ENCODE measurements around the gene SYT9.

The SYT9 gene, protein sequence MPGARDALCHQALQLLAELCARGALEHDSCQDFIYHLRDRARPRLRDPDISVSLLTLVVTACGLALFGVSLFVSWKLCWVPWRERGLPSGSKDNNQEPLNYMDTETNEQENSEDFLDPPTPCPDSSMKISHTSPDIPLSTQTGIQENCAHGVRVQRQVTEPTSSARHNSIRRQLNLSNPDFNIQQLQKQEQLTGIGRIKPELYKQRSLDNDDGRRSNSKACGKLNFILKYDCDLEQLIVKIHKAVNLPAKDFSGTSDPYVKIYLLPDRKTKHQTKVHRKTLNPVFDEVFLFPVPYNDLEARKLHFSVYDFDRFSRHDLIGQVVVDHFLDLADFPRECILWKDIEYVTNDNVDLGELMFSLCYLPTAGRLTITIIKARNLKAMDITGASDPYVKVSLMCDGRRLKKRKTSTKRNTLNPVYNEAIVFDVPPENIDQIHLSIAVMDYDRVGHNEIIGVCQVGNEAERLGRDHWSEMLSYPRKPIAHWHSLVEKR

DNA sequence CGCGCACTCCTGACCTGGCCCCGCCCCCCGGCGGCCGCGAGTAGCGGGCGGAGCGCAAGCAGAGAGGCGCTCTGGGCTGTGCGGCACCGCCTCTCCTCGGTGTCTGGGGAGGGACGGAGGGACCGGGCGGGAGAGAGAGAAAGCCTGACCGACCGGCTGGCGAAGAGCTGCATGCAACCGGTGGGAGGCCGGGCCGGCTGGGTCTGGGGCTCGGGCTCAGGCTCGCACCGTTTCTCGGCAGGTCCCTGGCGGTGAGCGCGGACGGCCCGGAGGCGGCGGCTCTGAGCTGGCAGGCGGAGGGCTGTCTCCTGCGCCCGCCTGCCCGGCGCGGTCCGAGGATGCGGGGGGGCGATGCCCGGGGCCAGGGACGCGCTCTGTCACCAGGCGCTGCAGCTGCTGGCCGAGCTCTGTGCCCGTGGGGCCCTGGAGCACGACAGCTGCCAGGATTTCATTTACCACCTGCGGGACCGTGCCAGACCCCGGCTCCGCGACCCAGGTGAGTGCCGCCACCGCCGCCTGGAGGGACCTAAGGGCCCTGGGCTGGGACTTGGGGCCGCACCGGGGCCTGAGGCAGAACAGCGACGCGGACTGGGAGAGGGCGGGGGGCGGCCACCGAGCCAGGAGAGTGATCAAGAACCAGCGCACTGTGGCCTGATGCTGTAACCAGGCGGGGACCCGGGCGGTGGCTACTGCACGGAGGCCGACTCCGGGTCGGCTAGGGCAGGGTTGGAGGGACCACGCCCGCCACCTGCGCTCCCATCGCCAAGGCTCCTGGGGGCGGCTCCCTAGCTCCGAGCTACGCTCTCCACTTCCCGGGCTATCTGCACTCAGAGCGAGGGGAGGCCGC, at the start of gene SYT9:
TSS of gene SYT9 (plus strand) at position 69 of the 847 bp plus-strand sequence. CDS start at position 352, 283 bp downstream.
- peak; percentile 82 for DNase-seq (ENCODE audit: low read depth, low spot score)

DNA sequence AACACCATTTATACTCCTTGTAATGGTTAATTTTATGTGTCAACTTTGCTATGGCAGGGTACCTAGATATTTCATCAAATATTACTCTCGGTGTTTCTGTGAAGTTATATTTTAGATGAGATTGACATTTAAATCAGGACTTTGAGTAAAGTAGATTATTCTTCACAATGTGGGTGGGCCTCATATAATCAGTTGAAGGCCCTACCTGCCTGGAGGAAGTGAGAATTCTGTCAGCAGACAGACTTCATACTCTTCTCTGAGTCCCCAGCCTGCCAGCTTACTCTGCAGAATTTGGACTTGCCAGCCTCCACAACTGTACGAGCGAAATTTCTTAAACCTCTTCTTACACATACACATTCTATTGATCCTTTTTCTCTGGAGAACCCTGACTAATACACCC, 49.3 kb upstream of the SYT9 start:
- no peak for DNase-seq (ENCODE audit: low read depth, low spot score)

DNA sequence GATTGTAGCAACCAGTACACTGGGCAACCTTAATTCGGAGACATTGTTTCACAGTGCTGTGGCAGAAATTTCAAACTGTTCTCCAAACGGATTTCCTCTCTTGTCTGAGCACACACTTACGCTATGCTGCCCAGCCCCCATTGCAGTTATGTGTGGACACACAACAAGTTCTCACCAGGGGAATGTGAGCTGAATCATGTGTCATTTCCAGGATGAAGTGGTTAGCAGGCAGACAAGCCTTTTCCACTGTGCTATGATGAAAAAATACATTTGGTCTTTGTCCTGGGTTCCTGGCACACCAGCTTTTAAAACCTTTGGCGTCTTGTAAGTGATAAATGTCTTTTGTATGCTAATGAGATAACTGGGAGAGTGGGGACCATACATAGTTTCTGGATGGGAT, 46.9 kb upstream of the SYT9 start:
- no peak for DNase-seq (ENCODE audit: low read depth, low spot score)

DNA sequence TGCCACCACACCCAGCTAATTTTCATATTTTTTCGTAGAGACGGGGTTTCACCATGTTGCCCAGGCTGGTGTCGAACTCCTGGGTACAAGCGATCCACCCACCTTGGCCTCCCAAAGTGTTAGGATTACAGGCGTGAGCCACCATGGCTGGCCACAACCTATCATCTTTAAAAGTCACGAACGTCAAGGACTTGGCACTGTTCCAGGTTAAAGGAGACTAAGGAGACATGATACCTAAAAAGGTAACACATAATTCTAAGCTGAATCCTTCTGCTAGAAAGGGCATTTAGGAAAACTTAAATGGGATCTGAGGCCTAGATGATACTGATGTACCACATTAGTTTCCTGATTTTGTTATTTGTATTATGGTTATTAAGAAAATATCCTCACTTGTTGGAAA, 43.3 kb upstream of the SYT9 start:
- DNase-seq (ENCODE audit: low read depth, low spot score) = no peak

DNA sequence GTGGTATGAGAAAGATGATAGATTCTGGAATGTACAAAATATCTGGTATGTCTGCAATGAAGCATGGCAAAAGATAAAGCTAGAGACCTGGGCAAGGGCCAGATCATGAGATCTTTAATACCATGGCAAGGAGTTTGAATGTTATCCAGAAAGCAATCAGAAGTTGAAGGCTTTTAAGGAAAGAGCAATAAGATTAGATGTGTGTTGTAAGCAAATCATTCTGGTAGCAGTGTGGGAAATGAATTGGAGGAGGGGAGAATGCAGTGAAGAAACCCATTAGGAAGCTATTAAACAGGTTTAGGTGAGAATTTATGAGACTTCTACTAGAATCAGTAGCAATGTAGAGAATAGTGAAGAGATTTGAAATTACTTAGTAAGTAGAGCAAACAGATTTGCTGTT, 32.2 kb upstream of the SYT9 start:
- no peak for DNase-seq (ENCODE audit: low read depth, low spot score)

DNA sequence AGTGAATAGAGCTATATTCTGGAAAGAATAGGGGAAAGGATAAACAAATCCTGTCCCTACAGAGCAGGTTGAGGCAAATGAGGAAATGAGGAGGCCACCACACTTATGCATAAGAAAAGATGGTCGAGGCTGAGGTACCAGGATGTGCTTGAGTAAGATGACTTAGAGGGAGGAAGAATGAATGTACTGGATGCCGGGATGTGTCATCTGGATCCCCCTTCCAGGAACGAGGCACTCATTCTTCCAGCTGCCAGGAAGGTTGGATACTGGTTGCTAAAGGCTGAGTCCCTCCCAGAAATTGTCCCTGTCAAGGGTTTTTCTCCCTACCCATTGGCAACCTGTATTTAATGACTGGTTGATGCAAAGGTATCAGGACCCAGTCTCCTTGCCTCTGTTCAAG, 31.1 kb upstream of the SYT9 start:
- DNase-seq (ENCODE audit: low read depth, low spot score) = no peak

DNA sequence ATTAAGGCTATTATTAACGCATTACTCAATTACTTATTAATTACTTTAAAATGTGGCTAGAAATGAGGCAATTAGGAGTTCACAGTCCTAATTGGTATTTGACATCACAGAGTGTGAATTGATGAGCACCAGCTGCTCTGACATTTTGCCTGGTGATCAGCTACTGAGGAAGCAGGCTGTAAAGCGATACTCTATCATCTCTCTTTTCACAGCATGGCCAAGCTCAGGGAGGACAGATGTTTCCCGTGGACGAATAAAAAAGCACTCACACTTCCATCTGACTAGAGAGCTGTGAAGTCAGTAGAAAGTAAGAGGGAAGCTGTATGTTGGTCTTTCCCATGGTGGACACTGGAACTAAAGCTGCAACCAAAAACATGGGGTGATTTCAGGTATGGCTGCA, 29.1 kb upstream of the SYT9 start:
- no peak for DNase-seq (ENCODE audit: low read depth, low spot score)

DNA sequence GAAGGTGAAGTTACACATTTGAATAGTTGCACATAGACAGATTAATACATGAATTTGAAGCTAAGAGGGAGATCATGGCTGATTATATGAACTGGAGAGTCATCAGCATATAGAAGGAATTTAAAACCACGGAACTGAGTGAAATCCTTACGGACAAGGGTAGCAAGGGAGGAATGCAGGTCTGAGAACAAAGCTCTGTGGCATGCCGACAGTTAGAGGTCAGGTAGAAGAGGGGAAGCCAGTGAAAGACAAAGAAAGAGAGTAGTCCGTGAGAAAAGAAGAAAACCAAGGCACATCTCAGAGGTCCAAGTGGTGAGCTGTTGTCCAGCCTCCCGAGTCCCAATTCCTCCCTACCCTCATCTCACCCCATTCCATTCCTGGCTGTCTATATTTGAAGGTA, 11.8 kb upstream of the SYT9 start:
- DNase-seq (ENCODE audit: low read depth, low spot score) = no peak

DNA sequence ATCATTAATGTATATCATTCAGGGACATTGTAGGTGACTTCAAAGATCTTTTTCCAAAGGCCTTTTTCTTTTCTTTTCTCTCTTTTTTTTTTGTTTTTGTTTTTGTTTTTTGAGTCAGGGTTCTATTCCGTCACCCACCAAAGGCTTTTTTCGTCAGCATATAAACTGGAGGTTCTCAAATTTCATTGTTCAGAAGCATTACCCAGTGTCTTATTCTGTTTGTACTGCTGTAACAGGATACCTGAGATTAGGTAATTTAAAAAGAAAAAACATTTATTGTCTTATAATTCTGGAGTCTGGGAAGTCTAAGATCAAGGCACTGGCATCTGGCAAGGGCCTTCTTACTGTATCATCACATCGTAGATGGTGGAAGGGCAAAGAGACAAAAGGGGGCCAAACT, 6.4 kb upstream of the SYT9 start:
- DNase-seq (ENCODE audit: low read depth, low spot score) = no peak

DNA sequence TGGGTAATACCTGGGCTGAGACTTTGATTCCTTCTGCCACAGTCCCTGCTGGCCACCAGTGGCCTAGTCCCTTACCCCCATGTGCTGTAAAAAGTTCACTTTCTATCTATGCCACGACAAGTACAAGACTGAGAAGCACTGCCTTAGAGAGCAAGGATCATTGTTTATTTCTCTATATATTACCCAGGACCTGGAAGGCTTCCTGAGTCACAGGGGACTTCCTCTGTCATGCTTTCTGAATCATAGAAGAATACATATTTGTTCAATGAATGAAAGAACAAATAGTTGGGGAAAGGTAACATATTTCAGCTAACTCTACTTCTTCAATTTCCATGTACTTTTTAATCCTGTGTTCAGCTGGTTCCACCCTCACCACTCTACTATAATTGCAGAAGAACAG, 5.5 kb upstream of the SYT9 start:
- DNase-seq (ENCODE audit: low read depth, low spot score) = no peak

DNA sequence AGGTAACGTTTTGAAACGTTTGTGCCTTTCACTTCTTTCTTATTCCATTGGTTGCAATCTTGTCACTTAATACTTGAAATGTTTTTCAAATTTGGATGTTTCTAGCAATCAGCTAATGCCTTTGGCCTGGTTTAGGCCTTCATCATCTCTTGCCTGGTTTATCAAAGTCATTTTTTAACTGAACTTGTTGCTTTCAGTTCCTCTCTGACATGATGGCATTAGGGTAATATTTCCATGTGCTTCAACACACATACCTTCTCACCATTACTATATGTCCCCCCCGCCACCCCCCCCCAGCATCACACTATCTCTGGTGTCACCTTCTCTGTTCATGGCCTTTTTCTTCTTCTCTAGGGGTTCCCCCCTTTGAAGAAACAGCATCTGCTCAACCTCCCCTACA, 1.5 kb upstream of the SYT9 start:
- no peak for DNase-seq (ENCODE audit: low read depth, low spot score)

DNA sequence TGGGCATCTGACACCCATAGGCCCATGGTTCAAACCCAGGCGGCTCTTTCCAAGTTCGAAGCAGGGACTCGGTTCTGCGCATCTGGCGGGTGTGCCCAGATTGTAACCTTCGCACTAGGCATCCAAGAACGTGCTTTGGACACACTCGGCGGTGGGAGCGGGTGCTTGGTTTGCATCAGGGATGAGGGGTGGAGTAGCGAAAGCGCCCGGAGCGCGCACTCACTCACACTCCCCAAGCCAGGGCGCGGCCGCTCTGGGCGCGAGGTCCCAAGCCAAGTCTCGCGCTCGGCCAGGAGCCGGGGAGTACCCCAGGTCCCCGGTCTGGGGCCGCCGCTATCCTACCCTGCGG, 243 bp upstream of the SYT9 start:
- DNase-seq (ENCODE audit: low read depth, low spot score) = no peak

DNA sequence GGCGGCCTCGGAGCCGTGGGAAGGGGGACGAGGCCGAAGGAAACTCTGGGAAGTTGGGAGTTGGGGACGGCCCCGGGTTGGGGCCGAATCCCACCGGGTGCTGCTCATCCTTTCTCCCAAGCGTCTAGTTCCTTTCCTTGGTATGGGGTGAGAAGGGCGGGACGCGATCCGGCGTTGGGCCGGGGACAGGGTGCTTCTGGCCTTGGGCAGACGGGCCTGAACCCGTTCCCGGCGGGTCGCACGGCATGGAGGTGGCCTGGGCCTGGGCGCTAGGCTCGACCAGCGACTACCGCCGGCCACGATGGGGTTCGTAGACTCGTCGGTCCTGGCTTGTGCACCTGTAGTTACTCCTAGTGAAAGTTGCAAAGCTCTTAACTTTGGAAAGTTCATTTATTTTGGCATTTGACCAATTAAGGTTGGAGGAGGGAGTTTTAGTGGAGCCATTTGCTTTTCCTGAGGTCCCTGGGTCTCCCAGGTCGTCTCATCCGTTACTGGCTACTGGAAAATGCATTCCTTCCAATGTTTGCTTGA, 1.0 kb downstream of the SYT9 start:
- no peak for DNase-seq (ENCODE audit: low read depth, low spot score)

DNA sequence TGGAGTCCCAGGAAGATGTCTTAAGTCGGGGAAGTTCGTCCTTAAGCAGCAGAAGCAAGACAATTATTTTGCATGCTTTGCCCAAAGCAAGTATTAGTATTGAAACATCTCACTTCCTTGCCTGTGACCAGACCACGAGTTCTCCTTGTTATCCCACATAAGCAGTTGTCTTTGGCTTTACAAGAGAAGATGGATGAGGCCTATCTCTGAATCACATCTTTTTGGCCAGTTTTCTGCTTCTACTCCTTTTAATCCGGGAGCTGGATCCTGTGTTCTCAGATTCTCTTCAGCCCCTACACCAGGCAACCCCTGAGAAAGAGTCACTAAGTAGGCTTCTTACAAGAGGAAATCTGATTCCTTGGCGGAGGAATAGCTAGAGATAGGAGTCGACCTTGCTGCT, 2.1 kb downstream of the SYT9 start:
- DNase-seq (ENCODE audit: low read depth, low spot score) = no peak

DNA sequence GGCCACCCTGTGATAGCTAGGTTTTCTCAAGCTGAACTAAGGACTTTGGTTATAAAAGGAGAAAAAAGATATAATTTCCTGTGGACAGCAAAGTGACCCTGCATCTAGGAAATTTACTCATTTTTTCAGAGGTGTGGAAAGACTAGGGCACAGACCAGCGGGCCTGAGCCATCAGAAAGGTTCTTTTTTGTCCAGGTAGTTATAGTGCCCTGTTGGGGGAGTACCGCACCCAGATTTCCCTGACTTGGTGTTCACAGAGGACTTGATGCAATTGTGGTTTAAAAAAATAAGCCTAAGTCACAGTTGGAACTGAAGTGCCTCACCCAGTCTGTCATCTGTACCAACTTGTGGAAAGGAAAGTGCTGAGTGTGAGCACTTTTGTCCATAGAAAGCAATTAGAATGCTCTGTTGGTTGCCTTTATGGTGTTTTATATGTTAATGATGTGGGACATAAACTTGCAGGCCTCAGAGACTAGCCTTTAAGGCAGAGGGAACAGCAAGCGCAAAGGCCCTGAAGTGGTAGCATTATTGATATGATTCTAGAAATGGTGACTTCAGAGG, 3.1 kb downstream of the SYT9 start:
- no peak for DNase-seq (ENCODE audit: low read depth, low spot score)

DNA sequence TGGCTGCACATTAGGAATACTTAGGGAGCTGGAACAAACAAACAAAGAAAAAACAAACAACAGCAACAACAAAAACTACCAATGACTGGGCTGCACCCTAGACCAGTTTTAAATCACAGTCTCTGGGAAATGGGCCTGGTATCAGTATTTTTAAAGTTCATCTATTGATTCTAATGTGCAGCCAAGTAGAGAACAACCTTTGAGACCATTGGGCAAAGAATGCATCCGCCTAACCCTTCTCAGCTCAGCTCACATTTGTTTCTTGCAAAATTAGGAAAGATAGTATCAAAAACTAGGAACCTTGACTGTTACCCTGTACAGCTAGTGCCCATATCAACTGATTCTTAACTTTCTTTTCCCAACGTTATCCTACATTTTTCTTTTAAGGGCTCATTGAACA, 5.2 kb downstream of the SYT9 start:
- DNase-seq (ENCODE audit: low read depth, low spot score) = no peak

DNA sequence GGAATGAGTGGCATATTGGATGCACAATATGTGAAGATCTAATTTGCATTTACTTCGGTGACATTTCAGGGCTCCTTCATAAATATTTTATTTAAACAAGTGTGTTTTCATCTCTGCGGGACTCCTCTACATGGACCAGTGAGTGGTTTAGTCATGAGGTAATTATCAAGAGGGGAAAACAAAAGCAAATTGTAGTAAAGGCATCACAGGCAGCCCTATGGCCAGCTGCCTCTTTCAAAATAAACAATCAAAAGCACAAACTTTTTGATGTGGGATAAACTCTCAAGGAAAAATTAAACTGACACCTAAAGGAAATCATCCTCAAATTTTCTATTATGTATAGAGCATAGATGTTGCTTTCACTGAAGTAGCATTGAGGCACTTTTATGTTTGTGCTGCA, 6.0 kb downstream of the SYT9 start:
- no peak for DNase-seq (ENCODE audit: low read depth, low spot score)

DNA sequence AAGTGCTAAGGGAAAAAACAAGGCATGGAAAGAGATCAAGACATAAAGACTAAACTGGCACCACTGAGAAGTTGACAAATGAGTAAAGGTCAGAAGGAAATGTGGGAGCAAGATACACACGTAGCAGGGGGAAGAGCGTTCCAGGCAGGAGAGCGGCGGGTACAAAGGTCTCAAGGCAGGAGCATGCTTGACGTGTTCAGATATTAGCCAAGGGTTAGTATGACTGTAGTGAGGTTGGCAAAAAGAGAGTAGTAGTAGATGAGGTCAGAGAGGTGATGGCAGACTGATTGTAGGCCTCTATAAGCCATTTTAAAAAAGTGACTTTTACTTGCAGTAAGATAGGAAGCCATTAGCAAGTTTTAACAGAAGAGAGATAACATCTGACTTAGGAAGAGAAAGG, 9.9 kb downstream of the SYT9 start:
- DNase-seq (ENCODE audit: low read depth, low spot score) = no peak

DNA sequence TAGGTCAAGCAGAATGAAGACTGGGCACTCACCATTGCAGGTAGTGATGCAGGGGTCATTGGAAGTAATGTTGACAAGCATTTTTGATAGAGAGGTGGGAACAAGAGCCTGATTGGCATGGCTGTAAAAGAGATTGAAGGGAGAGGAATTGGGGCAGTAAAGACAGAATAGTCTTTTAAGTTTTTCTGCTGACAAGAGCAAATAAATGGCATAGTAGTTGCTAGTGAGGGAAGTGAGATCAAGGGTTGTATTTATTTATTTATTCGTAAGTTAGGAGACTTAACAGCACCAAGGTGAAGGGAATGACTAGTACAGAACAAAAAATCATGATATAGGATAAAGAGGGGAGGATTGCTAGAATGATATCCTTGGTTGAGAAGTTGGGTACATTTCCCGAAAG, 11.0 kb downstream of the SYT9 start:
- no peak for DNase-seq (ENCODE audit: low read depth, low spot score)

DNA sequence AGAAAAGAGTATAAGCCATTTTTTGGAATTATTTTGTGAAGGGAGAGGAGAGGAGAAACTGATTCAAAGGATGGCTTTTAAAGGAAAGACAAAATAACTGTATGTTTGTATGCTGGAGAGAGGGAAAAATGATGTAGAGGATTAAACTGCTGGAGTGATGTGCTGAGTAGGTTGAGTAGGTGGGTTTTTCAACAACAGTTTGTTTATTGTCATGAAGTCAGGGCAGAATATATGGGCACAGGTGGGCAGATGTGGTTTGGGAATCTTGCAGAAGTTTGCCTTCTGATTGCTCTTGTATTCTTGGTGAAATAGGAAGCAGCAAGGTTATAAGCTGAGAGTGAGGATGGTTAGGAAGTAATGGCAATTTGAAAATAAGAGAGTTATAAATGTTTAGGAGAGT, 12.1 kb downstream of the SYT9 start:
- DNase-seq (ENCODE audit: low read depth, low spot score) = no peak

DNA sequence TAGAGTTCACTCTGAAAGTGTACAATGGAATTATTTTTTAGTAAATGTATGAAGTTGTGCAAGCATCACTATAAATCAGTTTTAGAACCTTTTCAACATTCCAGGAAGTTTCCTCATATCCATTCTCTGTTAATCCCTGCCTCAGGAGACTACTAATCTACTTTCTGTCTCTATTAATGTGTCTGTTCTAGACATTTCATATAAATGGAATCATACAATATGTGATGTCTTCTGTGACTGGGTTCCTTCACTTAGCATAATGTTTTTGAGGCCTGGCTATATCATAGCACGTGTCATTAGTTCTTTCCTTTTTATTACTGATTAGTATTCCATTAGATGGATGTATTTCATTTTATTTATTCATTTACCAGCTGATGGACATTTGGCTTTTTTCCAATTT, 17.1 kb downstream of the SYT9 start:
- DNase-seq (ENCODE audit: low read depth, low spot score) = no peak

DNA sequence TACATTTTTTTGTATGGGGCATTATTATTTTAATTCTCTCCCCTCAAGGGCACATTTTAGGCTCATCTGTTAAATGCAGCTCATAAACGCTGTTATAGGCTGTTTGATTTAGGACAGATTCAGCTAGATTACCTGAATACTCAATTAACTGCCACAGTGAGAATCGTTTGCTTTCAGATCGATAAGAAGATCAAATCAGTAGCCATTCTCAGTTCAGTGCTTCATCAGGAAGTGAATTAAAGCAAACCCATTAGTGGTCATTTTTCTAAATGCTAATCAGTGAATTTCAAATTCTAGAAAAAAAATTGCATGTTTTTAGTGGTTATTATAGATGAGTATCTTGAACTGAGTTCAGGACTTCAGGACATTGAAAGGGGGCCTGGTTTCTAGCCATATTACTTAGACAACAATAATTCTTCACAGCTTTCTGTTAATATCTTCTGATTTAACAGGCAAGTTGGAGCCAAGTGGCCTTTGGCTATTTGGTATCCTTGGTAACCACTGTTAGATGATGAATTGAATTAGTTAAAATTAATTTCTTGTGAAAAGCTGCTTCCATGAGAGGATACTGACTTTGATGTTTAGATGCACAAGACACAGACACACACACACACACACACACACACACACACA, 18.6 kb downstream of the SYT9 start:
- DNase-seq (ENCODE audit: low read depth, low spot score) = no peak

All from ELF-1 (cell line).